Measurements from ENCODE around the gene VPS37B. TPM values are rescaled to one million over a fixed set of nuclear protein-coding genes. Genes with fewer than 3 reads are reported as not detected.

Gene VPS37B
- total RNA-seq, 1 donor from 2014 or later = 83.9 TPM

DNA sequence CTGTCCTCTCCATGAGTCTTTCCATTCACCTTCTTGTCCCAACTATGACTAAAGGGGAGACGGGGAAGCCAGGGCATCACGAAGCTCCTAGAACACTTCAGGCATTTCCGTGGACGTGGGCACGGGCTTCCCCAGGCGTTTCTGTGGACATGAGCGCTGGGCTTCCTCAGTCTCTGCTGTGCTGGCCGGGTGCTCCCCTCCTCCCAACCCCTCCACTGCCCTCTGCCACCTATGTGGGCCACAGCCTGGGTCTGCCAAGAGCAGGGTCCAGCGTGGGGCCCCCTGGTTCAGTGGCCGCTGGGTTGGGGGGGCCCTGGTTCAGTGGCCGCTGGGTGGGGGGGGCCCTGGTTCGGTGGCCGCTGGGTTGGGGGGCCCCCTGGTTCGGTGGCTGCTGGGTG lies 45.9 kb downstream of the VPS37B start:
- Histone ChIP-seq H3K4me3 (ENCODE audit: low read depth, low read length) (no peak overlapping the region), H3K27me3 (ENCODE audit: control insufficient read depth, insufficient read depth, low read length) (no peaks in the 10 kb centered on the region), H3K36me3 (ENCODE audit: control insufficient read depth, insufficient read depth, low read length) (peaks cover 1% of the 10 kb centered on the region)
- no peak for DNase-seq (ENCODE audit: low read depth)
- TF ChIP-seq, protein P1, sequence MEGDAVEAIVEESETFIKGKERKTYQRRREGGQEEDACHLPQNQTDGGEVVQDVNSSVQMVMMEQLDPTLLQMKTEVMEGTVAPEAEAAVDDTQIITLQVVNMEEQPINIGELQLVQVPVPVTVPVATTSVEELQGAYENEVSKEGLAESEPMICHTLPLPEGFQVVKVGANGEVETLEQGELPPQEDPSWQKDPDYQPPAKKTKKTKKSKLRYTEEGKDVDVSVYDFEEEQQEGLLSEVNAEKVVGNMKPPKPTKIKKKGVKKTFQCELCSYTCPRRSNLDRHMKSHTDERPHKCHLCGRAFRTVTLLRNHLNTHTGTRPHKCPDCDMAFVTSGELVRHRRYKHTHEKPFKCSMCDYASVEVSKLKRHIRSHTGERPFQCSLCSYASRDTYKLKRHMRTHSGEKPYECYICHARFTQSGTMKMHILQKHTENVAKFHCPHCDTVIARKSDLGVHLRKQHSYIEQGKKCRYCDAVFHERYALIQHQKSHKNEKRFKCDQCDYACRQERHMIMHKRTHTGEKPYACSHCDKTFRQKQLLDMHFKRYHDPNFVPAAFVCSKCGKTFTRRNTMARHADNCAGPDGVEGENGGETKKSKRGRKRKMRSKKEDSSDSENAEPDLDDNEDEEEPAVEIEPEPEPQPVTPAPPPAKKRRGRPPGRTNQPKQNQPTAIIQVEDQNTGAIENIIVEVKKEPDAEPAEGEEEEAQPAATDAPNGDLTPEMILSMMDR (IDR thresholded peaks at IDR 0.05; ENCODE audit: insufficient read depth, low read length, poor library complexity, severe bottlenecking) = no peak

DNA sequence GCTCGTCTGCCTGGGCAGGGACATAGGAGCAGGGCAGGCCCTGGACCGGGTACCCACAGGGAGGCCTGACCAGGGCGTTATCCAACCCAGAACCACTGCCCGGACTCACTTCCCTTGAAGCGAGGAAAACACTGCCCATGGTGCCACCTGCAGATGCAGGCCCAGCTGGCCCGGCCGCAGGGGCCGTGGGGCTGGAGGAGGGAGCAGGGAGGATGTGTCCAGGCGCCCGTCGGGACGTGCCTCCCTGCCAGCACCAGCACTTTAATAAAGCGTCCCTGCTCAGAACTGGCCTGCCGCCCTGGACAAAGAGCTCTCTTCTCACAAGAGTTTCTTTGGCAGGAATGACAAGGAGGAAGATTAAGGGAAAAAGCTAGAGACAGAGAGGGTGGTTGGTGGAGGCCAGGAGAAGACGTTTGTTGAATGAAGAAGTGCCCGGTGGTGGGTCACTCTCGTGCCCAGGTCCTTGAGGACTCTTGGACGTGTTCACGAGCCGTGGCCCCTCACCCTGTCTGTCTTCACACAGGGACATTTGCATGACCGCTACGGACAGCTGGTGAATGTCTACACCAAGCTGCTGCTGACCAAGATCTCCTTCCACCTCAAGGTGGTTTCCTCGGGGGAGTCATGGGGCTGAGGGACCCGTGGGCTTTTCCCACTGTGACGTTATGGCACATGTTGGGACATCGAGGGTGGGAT lies 46.4 kb downstream of the VPS37B start:
- no peaks in the 10 kb centered on the region for H3K27me3 ChIP-seq (ENCODE audit: control insufficient read depth, insufficient read depth, low read length)
- H3K4me3 ChIP-seq (ENCODE audit: low read depth, low read length) = no peak overlapping the region
- TF ChIP-seq, protein P1 (IDR thresholded peaks at IDR 0.05; ENCODE audit: insufficient read depth, low read length, poor library complexity, severe bottlenecking) = no peak
- H3K36me3 ChIP-seq (ENCODE audit: control insufficient read depth, insufficient read depth, low read length) = peaks cover 1% of the 10 kb centered on the region
- no peak for DNase-seq (ENCODE audit: low read depth)

DNA sequence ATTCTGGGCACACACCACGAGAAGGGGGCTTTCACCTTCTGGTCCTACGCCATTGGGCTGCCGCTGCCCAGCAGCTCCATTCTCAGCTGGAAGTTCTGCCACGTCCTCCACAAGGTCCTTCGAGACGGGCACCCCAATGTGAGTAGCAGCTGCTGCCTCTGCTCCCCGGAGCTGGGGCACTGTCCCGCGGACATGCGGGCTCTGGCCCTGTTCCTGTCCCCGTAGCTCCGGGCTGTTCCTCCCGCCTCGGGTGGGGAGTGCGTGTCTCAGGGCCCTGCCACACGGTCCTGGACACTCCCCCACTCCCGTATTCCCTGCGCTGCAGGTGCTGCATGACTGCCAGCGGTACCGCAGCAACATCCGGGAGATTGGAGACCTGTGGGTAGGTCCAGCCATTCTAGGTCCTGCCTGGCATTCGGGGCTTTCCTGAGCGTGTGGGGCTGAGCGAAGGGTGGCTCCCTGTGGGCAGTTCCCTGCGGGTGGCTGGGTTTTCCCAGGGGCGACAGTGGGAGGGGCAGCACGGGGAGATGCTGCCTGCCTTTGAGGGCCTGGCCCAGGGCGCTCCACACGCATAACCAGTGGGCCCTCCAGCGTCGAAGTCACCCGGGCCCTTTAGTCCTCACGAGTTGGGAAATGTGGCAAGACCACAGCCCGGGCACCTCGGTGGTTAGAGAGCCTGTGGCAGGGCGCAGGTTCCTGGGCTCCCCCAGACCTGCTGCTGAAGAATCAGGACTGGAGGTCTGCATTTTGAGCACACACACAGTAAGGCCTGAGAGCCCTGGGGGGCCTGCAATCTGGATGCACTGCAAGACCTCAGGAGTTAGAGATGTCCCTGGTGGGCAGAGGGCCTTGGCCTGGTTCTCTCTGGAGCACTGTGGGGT lies 47.2 kb downstream of the VPS37B start:
- H3K27me3 ChIP-seq (ENCODE audit: control insufficient read depth, insufficient read depth, low read length) = no peaks in the 10 kb centered on the region
- DNase-seq (ENCODE audit: low read depth) = no peak
- TF ChIP-seq, protein P1 (IDR thresholded peaks at IDR 0.05; ENCODE audit: insufficient read depth, low read length, poor library complexity, severe bottlenecking) = no peak
- H3K4me3 ChIP-seq (ENCODE audit: low read depth, low read length) = no peak overlapping the region
- H3K36me3 ChIP-seq (ENCODE audit: control insufficient read depth, insufficient read depth, low read length) = peaks cover 1% of the 10 kb centered on the region

DNA sequence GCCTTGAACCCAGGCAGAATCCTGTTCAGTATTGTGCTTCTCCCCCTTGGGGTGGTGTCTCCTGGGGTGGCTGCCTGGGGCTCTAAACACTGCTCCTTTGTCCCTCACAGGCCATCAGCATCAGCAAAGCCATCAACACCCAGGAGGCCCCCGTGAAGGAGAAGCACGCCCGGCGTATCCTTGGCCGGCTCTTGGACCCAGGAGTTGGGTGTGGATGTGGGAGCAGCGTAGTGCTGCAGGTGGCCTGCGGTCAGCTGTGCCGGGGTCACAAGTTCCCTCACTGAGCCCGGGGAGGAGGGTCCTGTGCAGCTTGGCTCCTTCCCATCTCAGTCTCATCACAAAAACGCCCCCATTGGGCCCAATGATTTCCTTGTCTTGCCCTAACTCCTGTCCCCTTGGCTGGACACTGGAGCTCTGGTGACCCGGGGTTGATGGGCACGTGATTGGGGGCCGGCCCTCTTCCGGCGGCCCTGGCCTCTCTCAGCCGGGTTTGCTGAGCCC lies 48.0 kb downstream of the VPS37B start:
- Histone ChIP-seq H3K4me3 (ENCODE audit: low read depth, low read length) (no peak overlapping the region), H3K36me3 (ENCODE audit: control insufficient read depth, insufficient read depth, low read length) (peaks cover 1% of the 10 kb centered on the region), H3K27me3 (ENCODE audit: control insufficient read depth, insufficient read depth, low read length) (no peaks in the 10 kb centered on the region)
- TF ChIP-seq, protein P1 (IDR thresholded peaks at IDR 0.05; ENCODE audit: insufficient read depth, low read length, poor library complexity, severe bottlenecking) = no peak
- DNase-seq (ENCODE audit: low read depth) = no peak

DNA sequence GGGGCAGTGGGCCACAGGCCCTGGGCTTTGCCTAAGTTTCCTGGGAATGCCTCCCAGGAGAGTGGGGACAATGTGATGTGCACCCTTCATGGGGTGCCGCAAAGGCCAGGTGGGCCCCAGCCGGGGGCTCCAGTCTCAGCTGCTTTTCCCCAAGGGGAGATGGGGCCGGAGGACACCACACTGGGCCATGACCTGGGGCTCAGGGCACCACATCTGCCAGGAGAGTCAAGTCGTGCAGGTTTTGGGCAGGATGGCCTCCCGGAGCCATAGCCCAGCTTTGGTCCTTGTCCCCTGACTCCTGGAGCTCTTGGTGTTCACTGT lies 48.4 kb downstream of the VPS37B start:
- H3K36me3 ChIP-seq (ENCODE audit: control insufficient read depth, insufficient read depth, low read length) = peaks cover 1% of the 10 kb centered on the region
- no peak for DNase-seq (ENCODE audit: low read depth)
- H3K27me3 ChIP-seq (ENCODE audit: control insufficient read depth, insufficient read depth, low read length) = no peaks in the 10 kb centered on the region
- no peak overlapping the region for H3K4me3 ChIP-seq (ENCODE audit: low read depth, low read length)
- TF ChIP-seq, protein P1 (IDR thresholded peaks at IDR 0.05; ENCODE audit: insufficient read depth, low read length, poor library complexity, severe bottlenecking) = no peak

Measured in kidney epithelial cell (primary cell).